Mammary epithelial cell (primary cell): Measurements from ENCODE around the gene DHPS.

Experiments
- CTCF ChIP-seq, 2 donors: IDR thresholded peaks in 1 of 2; conservative IDR thresholded peaks in 1 of 2; 2 replicates each; pipeline ENCODE4 v1.5.1; 2011 to 2012; ENCODE audit warnings: inconsistent platforms in 2 of 2, low read length in 2 of 2, mild to moderate bottlenecking in 2 of 2, control low read depth in 1 of 2, low read depth in 1 of 2; ENCODE audit not compliant: insufficient read depth in 1 of 2; ENCODE audit errors: extremely low read depth in 1 of 2
- EZH2 ChIP-seq: IDR thresholded peaks from 2 replicates; pipeline ENCODE4 v1.6.1; 2012; ENCODE audit warnings: low read length, inconsistent platforms, borderline replicate concordance

GRCh38 chr19:12628040-12629022, 53.3 kb downstream of the DHPS start:
- no peak for TF ChIP-seq EZH2
- TF ChIP-seq CTCF (conservative IDR thresholded peaks at IDR 0.05 in 1 of 2, IDR thresholded peaks at IDR 0.05 in 1 of 2; ENCODE audit: extremely low read depth in 1 of 2, insufficient read depth in 1 of 2, low read depth in 1 of 2, low read length in 2 of 2): no peak
